Lung (tissue), 12 donors: ENCODE data around the gene MYO10. TPM values are rescaled to one million over a fixed set of nuclear protein-coding genes. Genes with fewer than 3 reads are reported as not detected.

Source experiments
- ATAC-seq: fragments of 200-7000 bp; cut with Tn5 transposase; one replicate; pipeline ENCODE4 v1.9.1; 2020; ENCODE audit warnings: moderate number of reproducible peaks; ENCODE audit not compliant: insufficient read depth, low FRiP score
- DNase-seq, 3 donors: peaks; one replicate each; pipeline ENCODE4 v3.0.0-alpha.2; 2013 to 2017
- H3K27ac ChIP-seq, 2 donors: one replicate each; pipeline ENCODE4 v1.5.1; 2013; ENCODE audit warnings: mild to moderate bottlenecking in 2 of 2, moderate library complexity in 2 of 2, control low read depth in 1 of 2, inconsistent platforms in 1 of 2, low read depth in 1 of 2, low read length in 1 of 2
- H3K27me3 ChIP-seq, 3 donors: one replicate each; pipeline ENCODE4 v1.5.1; 2013; ENCODE audit warnings: low read length in 2 of 3; ENCODE audit not compliant: control insufficient read depth in 3 of 3, insufficient read depth in 3 of 3
- H3K36me3 ChIP-seq, 4 donors: one replicate each; pipeline ENCODE4 v1.5.1; 2013; ENCODE audit warnings: low read length in 4 of 4, mild to moderate bottlenecking in 1 of 4, moderate library complexity in 1 of 4; ENCODE audit not compliant: control insufficient read depth in 4 of 4, insufficient read depth in 4 of 4
- H3K4me1 ChIP-seq, 5 donors: one replicate each; pipeline ENCODE4 v1.5.1; 2013; ENCODE audit warnings: low read length in 5 of 5, mild to moderate bottlenecking in 2 of 5, moderate library complexity in 1 of 5; ENCODE audit not compliant: control insufficient read depth in 5 of 5, insufficient read depth in 5 of 5
- H3K4me3 ChIP-seq: one replicate; pipeline ENCODE4 v1.5.1; 2013; ENCODE audit warnings: mild to moderate bottlenecking, control low read depth, moderate library complexity
- H3K9ac ChIP-seq, 2 donors: one replicate each; pipeline ENCODE4 v1.5.1; 2013; ENCODE audit warnings: low read length in 2 of 2, control low read depth in 1 of 2; ENCODE audit not compliant: insufficient read depth in 1 of 2
- H3K9me3 ChIP-seq, 4 donors: one replicate each; pipeline ENCODE4 v1.5.1; 2013; ENCODE audit warnings: low read length in 3 of 4, mild to moderate bottlenecking in 1 of 4, moderate library complexity in 1 of 4; ENCODE audit not compliant: control insufficient read depth in 4 of 4, insufficient read depth in 3 of 4
- WGBS, 2 donors: extraction: QIAGEN DNeasy Blood & Tissue Kit; methylation state at CpG; one replicate each; pipeline ENCODE4 v1.1.7; 2013; 5-methylcytosine and 5-hydroxymethylcytosine counted together
- polyA plus RNA-seq, 2 donors: library from polyadenylated mRNA; stranded (reverse); fragments of 200-250 nt; gene quantifications; one replicate each; pipeline ENCODE4 v1.2.1, GENCODE V29; 2013
- total RNA-seq, 2 donors: library from RNA; depleted of rRNA in 1 of 2; stranded (reverse); fragments of >200 nt in 1 of 2; gene quantifications; one replicate each; pipeline ENCODE4 v1.2.1, GENCODE V29; 2014 to 2021
- TF ChIP-seq, protein P1 (sequence below): IDR thresholded peaks from 2 replicates; pipeline ENCODE4 v1.5.1; 2012; ENCODE audit warnings: mild to moderate bottlenecking; ENCODE audit errors: control extremely low read depth, extremely low read depth
- donor health status: control.
- donor health status: control.
- donor health status: Bipolar disorder and iron deficiency.
- donor health status: healthy.
- donor health status: DM: yes; HTN: yes; CAD: no.

MYO10 gene
- total and polyA plus RNA-seq, 4 donors: 10.6 to 71.5 (median 28.2) TPM

DNA sequence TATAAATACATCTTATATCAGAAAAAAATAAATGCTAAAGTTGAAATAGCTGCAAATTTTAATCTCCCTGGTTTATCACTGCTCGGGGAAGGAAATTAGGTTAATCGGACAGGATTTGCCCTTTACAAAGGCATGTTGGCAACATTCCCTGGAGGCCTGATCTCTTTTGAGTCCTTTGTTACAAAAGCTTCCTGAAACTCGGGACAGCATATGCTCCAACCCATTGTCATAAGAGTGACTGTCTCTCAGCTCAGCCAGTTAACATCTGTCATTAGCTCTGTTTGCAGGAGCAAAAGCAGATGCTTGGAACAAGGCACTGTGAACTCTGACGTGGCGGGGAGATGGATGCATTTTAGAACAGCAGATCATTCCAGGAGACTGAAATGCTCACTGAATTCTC, 80.6 kb downstream of the MYO10 start:
- Histone ChIP-seq H3K4me3 (no peak overlapping the region), H3K36me3 (peaks cover 0 to 1% (median 0%) of the 10 kb centered on the region in 4 donors), H3K9ac (peak overlapping the region in 1 of 2 donors; percentile 8), H3K27me3 (no peaks in the 10 kb centered on the region), H3K27ac (peak overlapping the region in 1 of 2 donors; percentile 31), H3K4me1 (peaks cover 0 to 34% (median 10%) of the 10 kb centered on the region in 5 donors), H3K9me3 (peaks cover 0 to 8% (median 2%) of the 10 kb centered on the region in 4 donors)
- no peak for ATAC-seq
- 49 to 64% methylated on average over 5 of the region's 5 CpGs for WGBS, 2 donors
- TF ChIP-seq, protein P1, sequence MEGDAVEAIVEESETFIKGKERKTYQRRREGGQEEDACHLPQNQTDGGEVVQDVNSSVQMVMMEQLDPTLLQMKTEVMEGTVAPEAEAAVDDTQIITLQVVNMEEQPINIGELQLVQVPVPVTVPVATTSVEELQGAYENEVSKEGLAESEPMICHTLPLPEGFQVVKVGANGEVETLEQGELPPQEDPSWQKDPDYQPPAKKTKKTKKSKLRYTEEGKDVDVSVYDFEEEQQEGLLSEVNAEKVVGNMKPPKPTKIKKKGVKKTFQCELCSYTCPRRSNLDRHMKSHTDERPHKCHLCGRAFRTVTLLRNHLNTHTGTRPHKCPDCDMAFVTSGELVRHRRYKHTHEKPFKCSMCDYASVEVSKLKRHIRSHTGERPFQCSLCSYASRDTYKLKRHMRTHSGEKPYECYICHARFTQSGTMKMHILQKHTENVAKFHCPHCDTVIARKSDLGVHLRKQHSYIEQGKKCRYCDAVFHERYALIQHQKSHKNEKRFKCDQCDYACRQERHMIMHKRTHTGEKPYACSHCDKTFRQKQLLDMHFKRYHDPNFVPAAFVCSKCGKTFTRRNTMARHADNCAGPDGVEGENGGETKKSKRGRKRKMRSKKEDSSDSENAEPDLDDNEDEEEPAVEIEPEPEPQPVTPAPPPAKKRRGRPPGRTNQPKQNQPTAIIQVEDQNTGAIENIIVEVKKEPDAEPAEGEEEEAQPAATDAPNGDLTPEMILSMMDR: no peak
- peak; percentile 29 to 79 (median 73) for DNase-seq

DNA sequence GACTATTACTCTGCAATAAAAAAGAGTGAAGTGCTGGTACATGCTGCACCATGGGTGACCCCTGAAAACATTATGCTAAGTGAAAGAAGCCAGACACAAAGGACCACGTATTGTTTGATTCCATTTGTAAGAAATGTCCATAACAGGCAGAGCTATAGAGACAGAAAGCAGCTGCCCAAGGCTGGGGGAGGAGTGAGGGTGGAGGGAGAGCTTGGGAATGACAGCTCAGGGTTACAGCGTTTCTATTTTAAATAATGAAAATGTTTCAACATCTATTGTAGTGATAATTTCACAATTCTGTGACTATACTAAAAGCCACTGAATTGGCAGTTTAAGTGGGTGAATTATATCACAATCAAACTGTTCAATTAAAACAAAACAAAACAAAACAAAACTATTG, 81.7 kb downstream of the MYO10 start:
- H3K4me3 ChIP-seq: no peak overlapping the region
- H3K27me3 ChIP-seq: no peaks in the 10 kb centered on the region
- peaks cover 0 to 34% (median 10%) of the 10 kb centered on the region in 5 donors for H3K4me1 ChIP-seq
- WGBS, 2 donors: 70 to 77% methylated on average over 2 of the region's 2 CpGs
- TF ChIP-seq, protein P1: no peak
- no peak overlapping the region for H3K9ac ChIP-seq
- H3K9me3 ChIP-seq: peaks cover 0 to 6% (median 2%) of the 10 kb centered on the region in 4 donors
- DNase-seq (no peak), ATAC-seq (no peak)
- H3K36me3 ChIP-seq: no peaks in the 10 kb centered on the region
- no peak overlapping the region for H3K27ac ChIP-seq

DNA sequence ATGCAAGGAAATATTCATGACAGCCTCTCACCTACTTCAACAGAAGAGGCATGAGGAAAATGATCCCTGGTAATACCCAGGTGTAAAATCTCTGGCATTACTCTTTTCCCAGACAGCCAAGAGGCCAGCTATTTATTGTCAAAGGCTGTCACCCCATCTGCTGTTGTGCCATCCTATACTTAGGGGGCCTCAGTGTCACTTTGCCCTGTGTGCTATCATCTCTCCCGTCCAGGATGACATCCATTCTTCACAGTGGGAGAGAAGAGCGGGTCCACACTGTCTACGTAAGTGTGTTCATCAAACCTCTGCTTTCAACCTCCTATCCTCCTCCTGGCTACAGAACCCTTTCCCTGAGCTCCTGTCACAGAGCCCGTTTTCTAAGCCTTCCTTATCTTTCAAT, 82.6 kb downstream of the MYO10 start:
- ATAC-seq: no peak
- H3K27me3 ChIP-seq: no peaks in the 10 kb centered on the region
- H3K27ac ChIP-seq: no peak overlapping the region
- H3K9ac ChIP-seq: no peak overlapping the region
- TF ChIP-seq, protein P1: no peak
- H3K4me3 ChIP-seq: no peak overlapping the region
- H3K36me3 ChIP-seq: no peaks in the 10 kb centered on the region
- no peak for DNase-seq
- H3K9me3 ChIP-seq: no peaks in the 10 kb centered on the region
- H3K4me1 ChIP-seq: peaks cover 0 to 32% (median 10%) of the 10 kb centered on the region in 5 donors
- 86 to 88% methylated on average over 4 of the region's 4 CpGs for WGBS, 2 donors
